Activated effector memory CD4-positive, alpha-beta T cell treated with Interleukin-2 at 50 U/mL for 16 hours (primary cell): Measurements from ENCODE around the gene OPN4.

Source experiments
- DNase-seq: peaks from one replicate; pipeline ENCODE4 v3.0.0-alpha.2; 2020

The OPN4 gene

GRCh38 chr10:86648704-86649427 is 5.5 kb upstream of the OPN4 start:
- DNase-seq: no peak

GRCh38 chr10:86649471-86650150 is 4.7 kb upstream of the OPN4 start:
- no peak for DNase-seq

- DNase-seq: no peak
Observed at GRCh38 chr10:86650151-86650550, 4.2 kb upstream of the OPN4 start.

GRCh38 chr10:86651021-86651471 is 3.3 kb upstream of the OPN4 start:
- DNase-seq: no peak

GRCh38 chr10:86651631-86652331 is 2.6 kb upstream of the OPN4 start:
- DNase-seq: no peak

- no peak for DNase-seq
Observed at GRCh38 chr10:86652361-86653202, 1.8 kb upstream of the OPN4 start.

GRCh38 chr10:86653379-86653778 is 968 bp upstream of the OPN4 start:
- DNase-seq: no peak

GRCh38 chr10:86653987-86654386 is 360 bp upstream of the OPN4 start:
- DNase-seq: no peak

GRCh38 chr10:86655173-86655540 is 810 bp downstream of the OPN4 start:
- DNase-seq: no peak

- no peak for DNase-seq
Observed at GRCh38 chr10:86655596-86655995, 1.2 kb downstream of the OPN4 start.

GRCh38 chr10:86657011-86657395 is 2.7 kb downstream of the OPN4 start:
- no peak for DNase-seq

- no peak for DNase-seq
Observed at GRCh38 chr10:86657396-86658011, 3.2 kb downstream of the OPN4 start.

- DNase-seq: no peak
Observed at GRCh38 chr10:86658261-86658741, 4.0 kb downstream of the OPN4 start.

- DNase-seq: no peak
Observed at GRCh38 chr10:86658751-86659150, 4.4 kb downstream of the OPN4 start.

GRCh38 chr10:86659161-86659691 is 4.9 kb downstream of the OPN4 start:
- DNase-seq: no peak

GRCh38 chr10:86659721-86660453 is 5.5 kb downstream of the OPN4 start:
- DNase-seq: no peak

GRCh38 chr10:86661161-86662025 is 7.0 kb downstream of the OPN4 start:
- DNase-seq: no peak

- DNase-seq: no peak
Observed at GRCh38 chr10:86662186-86663045, 8.1 kb downstream of the OPN4 start.

- no peak for DNase-seq
Observed at GRCh38 chr10:86663046-86663345, 8.6 kb downstream of the OPN4 start.
